Spleen (tissue), 11 donors: ENCODE results near the gene ELP2. TPM values are rescaled to one million over a fixed set of nuclear protein-coding genes. Genes with fewer than 3 reads are reported as not detected.

Experiments
- DNase-seq: peaks from one replicate; pipeline ENCODE4 v3.0.0-alpha.2; 2020
- H3K27ac ChIP-seq, 8 donors: fragments of 200-600 bp; sonication (generic) in 7 of 8; 1 replicate in 4 of 8; 2 replicates in 4 of 8; pipeline versions ENCODE4 v1.5.0 to v1.8.0; 2016 to 2021; ENCODE audit warnings: inconsistent platforms in 4 of 8, mild to moderate bottlenecking in 4 of 8, moderate library complexity in 1 of 8
- H3K27me3 ChIP-seq, 7 donors: fragments of 200-600 bp; sonication (generic) in 6 of 7; replicated peaks in 1 of 7; 1 replicate in 4 of 7; 2 replicates in 3 of 7; pipeline versions ENCODE4 v1.5.0 to v1.8.0; 2016 to 2021; ENCODE audit warnings: inconsistent platforms in 3 of 7, mild to moderate bottlenecking in 1 of 7
- H3K36me3 ChIP-seq, 6 donors: fragments of 200-600 bp; sonication (generic) in 5 of 6; 1 replicate in 4 of 6; 2 replicates in 2 of 6; pipeline versions ENCODE4 v1.5.0 to v1.8.0; 2016 to 2021; ENCODE audit warnings: inconsistent platforms in 2 of 6
- H3K4me1 ChIP-seq, 6 donors: fragments of 200-600 bp; sonication (generic) in 5 of 6; 1 replicate in 3 of 6; 2 replicates in 3 of 6; pipeline versions ENCODE4 v1.5.0 to v1.8.0; 2016 to 2021; ENCODE audit warnings: inconsistent platforms in 3 of 6
- H3K4me3 ChIP-seq, 8 donors: fragments of 200-600 bp; sonication (generic) in 7 of 8; 1 replicate in 4 of 8; 2 replicates in 4 of 8; pipeline versions ENCODE4 v1.5.0 to v1.8.0; 2016 to 2021; ENCODE audit warnings: inconsistent platforms in 4 of 8, mild to moderate bottlenecking in 4 of 8, moderate library complexity in 2 of 8
- H3K9me3 ChIP-seq, 8 donors: fragments of 200-600 bp; sonication (generic) in 7 of 8; 1 replicate in 4 of 8; 2 replicates in 4 of 8; pipeline versions ENCODE4 v1.5.0 to v1.8.0; 2016 to 2021; ENCODE audit warnings: inconsistent platforms in 4 of 8
- POLR2A ChIP-seq, 3 donors: fragments of 450-650 bp; IDR thresholded peaks; one replicate each; pipeline ENCODE4 v1.5.1; 2017; ENCODE audit warnings: antibody characterized with exemption in 3 of 3, mild to moderate bottlenecking in 1 of 3
- POLR2AphosphoS5 ChIP-seq, 3 donors: sonication (generic); formaldehyde crosslinking; IDR thresholded peaks; one replicate each; pipeline ENCODE4 v1.5.1; 2017; ENCODE audit warnings: antibody characterized with exemption in 3 of 3
- WGBS, 5 donors: extraction: QIAGEN DNeasy Blood & Tissue Kit in 3 of 5; methylation state at CpG; one replicate each; pipeline versions ENCODE4 v1.1.5 to v1.1.7; 2013 to 2018; 5-methylcytosine and 5-hydroxymethylcytosine counted together
- intact Hi-C: fragments of 100-400 bp; cut with DNase I; formaldehyde crosslinking; loops from one replicate; pipeline ENCODE4 v1.15.0; 2023; ENCODE audit warnings: low total_unique reads
- polyA plus RNA-seq, 3 donors: library from polyadenylated mRNA; stranded (reverse); fragments of 200-250 nt; gene quantifications; one replicate each; pipeline ENCODE4 v1.2.1, GENCODE V29; 2013
- total RNA-seq, 7 donors: library from RNA; depleted of rRNA in 3 of 7; stranded (reverse); fragments of >200 nt in 3 of 7; fragmentation: NEBNext Ultra II Directional in 4 of 7; extraction: Animal tissue kit (Norgen Biotek cat#: 25700) in 4 of 7; gene quantifications; one replicate each; pipeline versions ENCODE4 v1.1.0 to v1.2.1, GENCODE V29; 2016 to 2021
- TF ChIP-seq, protein P1 (sequence below), 11 experiments: fragments of 200-600 bp in 7 of 11; fragments of 450-650 bp in 4 of 11; sonication (generic) in 4 of 11; IDR thresholded peaks in 8 of 11; conservative IDR thresholded peaks in 3 of 11; 1 replicate in 7 of 11; 2 replicates in 4 of 11; pipeline versions ENCODE4 v1.4.0 to v1.8.0; 2016 to 2021; ENCODE audit warnings: antibody characterized with exemption in 11 of 11, inconsistent platforms in 4 of 11, mild to moderate bottlenecking in 1 of 11
- donor health status: healthy with polysubstance abuse.
- donor health status: DM: no; HTN: no; CAD: no; lungs with moderate emphysema.
- donor health status: DM: no; HTN: no; CAD: no.
- donor health status: Bipolar disorder and iron deficiency.
- donor health status: healthy.
- donor health status: DM: no; HTN: no; CAD: no.
- donor health status: DM: yes; HTN: yes; CAD: no.

ELP2 gene
- total and polyA plus RNA-seq, 10 donors, result 45.7 to 99.7 (median 72.6) TPM

- intact Hi-C loops, result no loop called here
- peak overlapping the region in 3 of 8 donors; percentile 69 to 74 (median 74) for H3K4me3 ChIP-seq
- H3K27ac ChIP-seq, result no peak overlapping the region
- H3K9me3 ChIP-seq, result no peaks in the 10 kb centered on the region
- H3K36me3 ChIP-seq, result no peaks in the 10 kb centered on the region
- peaks cover 0 to 43% (median 16%) of the 10 kb centered on the region in 7 donors for H3K27me3 ChIP-seq
- peaks cover 0 to 33% (median 20%) of the 10 kb centered on the region in 6 donors for H3K4me1 ChIP-seq
- TF ChIP-seq POLR2A (IDR thresholded peaks at IDR 0.05), result no peak
- no peak for TF ChIP-seq POLR2AphosphoS5 (IDR thresholded peaks at IDR 0.05)
- TF ChIP-seq, protein P1, sequence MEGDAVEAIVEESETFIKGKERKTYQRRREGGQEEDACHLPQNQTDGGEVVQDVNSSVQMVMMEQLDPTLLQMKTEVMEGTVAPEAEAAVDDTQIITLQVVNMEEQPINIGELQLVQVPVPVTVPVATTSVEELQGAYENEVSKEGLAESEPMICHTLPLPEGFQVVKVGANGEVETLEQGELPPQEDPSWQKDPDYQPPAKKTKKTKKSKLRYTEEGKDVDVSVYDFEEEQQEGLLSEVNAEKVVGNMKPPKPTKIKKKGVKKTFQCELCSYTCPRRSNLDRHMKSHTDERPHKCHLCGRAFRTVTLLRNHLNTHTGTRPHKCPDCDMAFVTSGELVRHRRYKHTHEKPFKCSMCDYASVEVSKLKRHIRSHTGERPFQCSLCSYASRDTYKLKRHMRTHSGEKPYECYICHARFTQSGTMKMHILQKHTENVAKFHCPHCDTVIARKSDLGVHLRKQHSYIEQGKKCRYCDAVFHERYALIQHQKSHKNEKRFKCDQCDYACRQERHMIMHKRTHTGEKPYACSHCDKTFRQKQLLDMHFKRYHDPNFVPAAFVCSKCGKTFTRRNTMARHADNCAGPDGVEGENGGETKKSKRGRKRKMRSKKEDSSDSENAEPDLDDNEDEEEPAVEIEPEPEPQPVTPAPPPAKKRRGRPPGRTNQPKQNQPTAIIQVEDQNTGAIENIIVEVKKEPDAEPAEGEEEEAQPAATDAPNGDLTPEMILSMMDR (IDR thresholded peaks at IDR 0.05 in 8 of 11, conservative IDR thresholded peaks at IDR 0.05 in 3 of 11), result no peak
- WGBS, 5 donors, result 85 to 96% (median 87%) methylated on average over 8 to 18 of the region's 18 CpGs
- DNase-seq, result peak; percentile 71
These were observed 56.3 kb downstream of the ELP2 start for GRCh38 chr18:36185901-36186460.

- TF ChIP-seq POLR2A (IDR thresholded peaks at IDR 0.05) (no peak), POLR2AphosphoS5 (IDR thresholded peaks at IDR 0.05) (no peak)
- intact Hi-C loops, result no loop called here
- H3K4me1 ChIP-seq, result peaks cover 0 to 33% (median 20%) of the 10 kb centered on the region in 6 donors
- H3K4me3 ChIP-seq, result peak overlapping the region; percentile 54 to 74 (median 70)
- peaks cover 0 to 43% (median 16%) of the 10 kb centered on the region in 7 donors for H3K27me3 ChIP-seq
- 11 to 26% (median 11%) methylated on average over 30 to 47 of the region's 47 CpGs for WGBS, 5 donors
- DNase-seq, result peak; percentile 80
- H3K9me3 ChIP-seq, result no peaks in the 10 kb centered on the region
- peak overlapping the region in 1 of 8 donors; percentile 37 for H3K27ac ChIP-seq
- H3K36me3 ChIP-seq, result no peaks in the 10 kb centered on the region
These were observed 56.9 kb downstream of the ELP2 start for GRCh38 chr18:36186461-36187192.

DNA sequence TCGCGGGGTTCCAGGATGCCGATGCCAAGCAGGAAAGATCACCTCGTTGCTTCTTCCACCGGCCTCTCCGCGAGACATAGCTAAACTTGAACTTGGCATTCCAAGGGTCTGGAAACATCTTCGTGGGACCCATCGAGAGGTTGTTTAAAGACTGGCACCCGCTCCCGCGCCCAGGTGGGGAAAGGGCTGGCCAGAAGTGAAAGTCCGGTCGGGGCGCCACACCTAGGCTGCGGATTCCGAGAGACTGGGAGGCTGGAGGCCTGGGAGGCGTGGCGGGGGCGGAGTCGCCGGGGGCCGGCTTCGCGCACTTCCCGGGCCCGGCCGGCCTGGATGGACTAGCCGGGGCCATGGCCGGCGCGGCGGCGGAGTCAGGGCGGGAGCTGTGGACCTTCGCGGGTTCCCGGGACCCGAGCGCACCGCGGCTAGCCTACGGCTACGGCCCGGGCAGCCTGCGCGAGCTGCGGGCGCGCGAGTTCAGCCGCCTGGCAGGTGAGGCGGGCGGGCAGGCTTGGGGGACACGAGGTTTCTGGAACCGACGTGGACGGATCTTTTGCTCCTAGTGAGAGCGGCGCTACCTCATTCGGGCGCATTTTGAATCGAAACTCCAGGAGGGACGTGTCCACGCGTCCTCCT, 57.6 kb downstream of the ELP2 start, which contains the start of gene MOCOS:
Gene MOCOS (plus strand): TSS at position 305 of the 633 bp plus-strand sequence. CDS start 43 bp downstream, at position 348.
- H3K36me3 ChIP-seq, result no peaks in the 10 kb centered on the region
- peaks cover 0 to 33% (median 20%) of the 10 kb centered on the region in 6 donors for H3K4me1 ChIP-seq
- WGBS, 5 donors, result 0 to 1% (median 1%) methylated on average over 6 to 66 of the region's 66 CpGs
- intact Hi-C loops, result no loop called here
- H3K27me3 ChIP-seq, result peaks cover 0 to 43% (median 16%) of the 10 kb centered on the region in 7 donors
- DNase-seq, result peak; percentile 90
- H3K27ac ChIP-seq, result peak within 1 kb of the TSS in 1 of 8 donors; percentile 37
- H3K9me3 ChIP-seq, result no peaks in the 10 kb centered on the region
- H3K4me3 ChIP-seq, result peak within 1 kb of the TSS; percentile 54 to 74 (median 70)
- TF ChIP-seq POLR2AphosphoS5 (IDR thresholded peaks at IDR 0.05), result peak in 1 of 3 donors; percentile 26
- TF ChIP-seq, protein P1 (IDR thresholded peaks at IDR 0.05 in 8 of 11, conservative IDR thresholded peaks at IDR 0.05 in 3 of 11), result no peak

GRCh38 chr18:36187826-36188721, 58.4 kb downstream of the ELP2 start:
- WGBS, 5 donors, result 37 to 48% (median 40%) methylated on average over 39 to 43 of the region's 43 CpGs
- no peaks in the 10 kb centered on the region for H3K9me3 ChIP-seq
- H3K36me3 ChIP-seq, result no peaks in the 10 kb centered on the region
- DNase-seq, result peak; percentile 77
- H3K27me3 ChIP-seq, result peaks cover 0 to 43% (median 16%) of the 10 kb centered on the region in 7 donors
- peaks cover 0 to 33% (median 20%) of the 10 kb centered on the region in 6 donors for H3K4me1 ChIP-seq
- intact Hi-C loops, result no loop called here
- TF ChIP-seq, protein P1 (IDR thresholded peaks at IDR 0.05 in 8 of 11, conservative IDR thresholded peaks at IDR 0.05 in 3 of 11), result no peak
- TF ChIP-seq POLR2A (IDR thresholded peaks at IDR 0.05), result no peak
- no peak for TF ChIP-seq POLR2AphosphoS5 (IDR thresholded peaks at IDR 0.05)
- H3K4me3 ChIP-seq, result peak overlapping the region; percentile 54 to 74 (median 70)
- peak overlapping the region in 1 of 8 donors; percentile 37 for H3K27ac ChIP-seq
